GM18909 (cell line): ENCODE results near the gene NR2F1-AS1.

Experiments used
- ATAC-seq: cut with Tn5 transposase; IDR thresholded peaks from one replicate; pipeline ENCODE4 v1.9.1; 2021; ENCODE audit warnings: mild to moderate bottlenecking; ENCODE audit not compliant: unreplicated experiment, poor library complexity

Gene NR2F1-AS1

DNA sequence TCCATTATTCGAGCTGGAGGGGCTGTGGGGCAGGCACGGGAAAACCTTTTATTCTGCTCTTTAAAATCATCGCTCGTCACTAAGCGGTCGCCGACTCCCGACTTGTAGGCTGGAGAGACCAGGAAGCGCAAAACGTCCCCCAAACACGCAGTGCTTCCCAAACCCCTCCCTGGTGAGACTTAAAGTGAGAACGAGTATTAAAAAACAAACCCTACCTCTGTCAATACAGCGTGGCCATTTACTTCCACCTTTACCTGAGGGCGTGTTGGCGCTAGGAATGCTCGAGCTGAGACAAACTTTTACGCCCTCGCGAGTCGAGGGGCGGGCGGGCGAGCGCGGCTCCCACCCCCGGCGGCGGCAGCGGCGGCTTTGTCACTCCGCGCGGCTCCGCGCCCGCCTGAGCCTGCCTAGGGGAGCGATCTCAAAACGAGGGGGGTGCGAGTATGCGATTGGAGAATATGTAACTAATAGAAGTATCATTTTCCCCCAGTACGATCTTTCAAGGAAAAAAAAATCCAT, at the start of gene NR2F1-AS1:
NR2F1-AS1 (minus strand) TSS at position 293 of the 519 bp plus-strand sequence.
- ATAC-seq = peak; percentile 29

DNA sequence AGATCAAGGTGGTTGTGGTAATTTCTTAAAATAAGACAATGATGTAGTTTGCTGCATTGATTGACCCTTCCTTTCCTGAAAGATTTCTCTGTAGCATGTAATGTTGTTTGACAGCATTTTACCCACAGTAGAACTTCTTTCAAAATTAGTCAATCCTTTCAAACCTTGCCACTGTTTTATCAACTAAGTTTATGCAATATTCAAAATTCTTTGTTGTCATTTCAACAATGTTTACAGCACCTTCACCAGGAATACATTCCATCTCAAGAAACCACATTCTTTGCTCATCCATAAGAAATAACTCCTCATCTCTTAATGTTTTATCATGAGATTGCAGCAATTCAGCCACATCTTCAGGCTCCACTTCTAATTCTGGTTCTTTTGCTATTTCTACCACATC, 45.8 kb upstream of the NR2F1-AS1 start:
- ATAC-seq = no peak

DNA sequence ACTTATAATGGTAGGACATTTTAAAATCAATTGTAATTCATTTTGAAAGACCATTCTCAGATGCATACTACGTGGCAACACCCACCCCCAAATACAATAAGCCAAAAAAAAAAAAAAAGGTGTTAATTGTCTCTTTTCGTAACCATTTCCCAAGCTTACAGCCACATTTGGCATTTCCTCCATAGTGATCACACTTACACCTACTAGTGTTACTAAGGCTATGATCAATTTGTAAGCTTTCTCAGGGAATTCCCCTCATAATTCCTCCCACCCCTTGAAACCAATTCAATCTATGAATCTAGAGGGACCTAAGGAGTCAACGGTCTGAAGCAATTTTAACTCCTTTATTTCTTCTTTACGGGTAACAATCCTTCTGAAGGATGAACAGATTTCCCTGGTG, 42.1 kb upstream of the NR2F1-AS1 start:
- ATAC-seq = no peak

DNA sequence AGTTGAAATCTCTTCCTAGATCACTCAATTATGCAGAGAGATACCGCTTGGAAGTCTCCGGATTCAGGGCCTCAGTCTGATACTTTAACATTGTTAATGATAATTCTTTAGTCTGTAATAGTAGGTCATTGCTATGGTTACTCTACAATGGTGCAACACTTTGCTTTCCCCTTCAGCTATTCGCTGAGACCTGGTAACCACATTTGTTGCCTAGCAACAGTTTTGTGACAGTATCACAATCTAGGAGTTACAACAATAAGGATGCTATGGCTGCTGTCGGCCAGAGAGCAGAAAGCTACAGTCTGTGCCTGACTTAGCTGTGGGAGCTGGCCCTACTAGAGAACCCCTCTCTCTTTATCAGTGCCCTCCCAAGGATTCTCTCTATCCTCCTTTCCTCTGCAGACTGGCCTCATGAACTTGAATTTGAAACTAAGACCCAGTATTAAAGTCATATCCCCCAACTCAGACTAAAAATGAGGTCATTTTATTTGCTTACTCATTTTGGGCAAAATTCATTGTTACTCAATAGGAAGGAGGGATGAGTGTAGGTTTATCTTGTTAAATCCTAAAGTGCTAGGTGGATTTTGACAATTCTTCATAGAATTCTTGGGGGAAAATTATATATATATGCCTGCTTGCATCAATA, 41.3 kb upstream of the NR2F1-AS1 start:
- ATAC-seq = no peak

DNA sequence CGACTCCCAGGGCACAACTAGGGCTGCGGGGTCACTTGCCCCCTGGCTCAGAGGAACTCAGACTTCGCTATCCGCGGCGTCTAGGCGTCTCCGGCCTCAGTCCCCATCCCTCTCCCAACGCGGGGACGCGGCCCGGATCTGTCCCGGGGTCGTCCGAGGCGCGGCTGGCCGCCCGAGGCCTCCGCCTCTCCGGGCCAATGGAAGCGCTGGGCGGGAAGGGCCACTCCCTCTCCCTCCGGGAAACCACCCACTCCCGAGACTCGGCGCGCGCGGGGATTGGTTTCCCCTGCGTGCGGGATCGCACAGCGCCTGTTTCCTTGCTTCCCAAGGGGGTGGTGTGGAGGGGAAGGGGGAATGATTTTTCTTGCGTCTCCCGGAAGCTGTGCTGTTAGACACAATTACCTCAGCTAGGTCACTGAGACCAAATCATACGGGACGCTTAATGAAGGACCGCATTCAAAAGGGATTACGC, 40.3 kb upstream of the NR2F1-AS1 start:
- ATAC-seq = no peak

DNA sequence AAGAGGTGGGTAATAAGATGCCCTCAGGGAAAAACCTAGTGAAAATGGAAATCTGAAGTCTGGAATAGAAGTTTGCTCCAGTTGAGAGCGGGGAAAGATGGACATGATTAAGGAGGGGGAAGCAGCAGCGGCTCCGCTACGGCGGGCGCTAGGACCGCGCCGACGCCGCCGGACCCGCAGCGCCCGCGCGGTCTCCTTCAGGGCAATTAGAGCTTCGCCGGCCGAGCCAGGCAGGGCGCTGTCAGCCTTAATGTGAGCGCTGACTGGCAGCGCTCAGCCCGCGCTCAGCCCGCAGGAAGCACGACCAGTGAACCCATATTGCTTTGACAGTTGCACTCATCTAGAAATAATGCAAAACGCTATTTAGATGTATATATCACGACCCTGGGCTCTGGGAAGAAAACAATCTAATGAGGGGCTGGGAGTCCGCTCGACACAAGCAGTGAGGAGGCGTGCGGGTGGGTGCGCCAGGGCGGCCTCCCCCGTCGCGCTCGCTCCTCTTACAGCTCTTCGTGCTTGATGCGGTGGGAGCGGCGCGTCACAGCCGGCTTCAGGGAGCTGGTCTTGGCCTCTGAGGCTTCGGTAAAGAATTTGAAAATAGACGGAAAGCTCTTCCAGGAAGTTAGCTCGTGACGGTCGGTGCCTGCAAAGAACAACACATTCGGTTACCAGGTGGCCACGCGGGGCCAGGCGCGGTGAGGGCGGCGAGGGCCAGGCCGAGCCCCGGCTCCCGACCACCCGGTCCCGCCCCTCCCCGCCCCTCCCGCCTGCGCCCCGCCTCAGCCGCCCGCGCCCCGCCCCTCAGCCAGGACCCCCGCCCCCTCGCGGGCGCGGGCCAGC, 39.7 kb upstream of the NR2F1-AS1 start:
- ATAC-seq = peak; percentile 99

DNA sequence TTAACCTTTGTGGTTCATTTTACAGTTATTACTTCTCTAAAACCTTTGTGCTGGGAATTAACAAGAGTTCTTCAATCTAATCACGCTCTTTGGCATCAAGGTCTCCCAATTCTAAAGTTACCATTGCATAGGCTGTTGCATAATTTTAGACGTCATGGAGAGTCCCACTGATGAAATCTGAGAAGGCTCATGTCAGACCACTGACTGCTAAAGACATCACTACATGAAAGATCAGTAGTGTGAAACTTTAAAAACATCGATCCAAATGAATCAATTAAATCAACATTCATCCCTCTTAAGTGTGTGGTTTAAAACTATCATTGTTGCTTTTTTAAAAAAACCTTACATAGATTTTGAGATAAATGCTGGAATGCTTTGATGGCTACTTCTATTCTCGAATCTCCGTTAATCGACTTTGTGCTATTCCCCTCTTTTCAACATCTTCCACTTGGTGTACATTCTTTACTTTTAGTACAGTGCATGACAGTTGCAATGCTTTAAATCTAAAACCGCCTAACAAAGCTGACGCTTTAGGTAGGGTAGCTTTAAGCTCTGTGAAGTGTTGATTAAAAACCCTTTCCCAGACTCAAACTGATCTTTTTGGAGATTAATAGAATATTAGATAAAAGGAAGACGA, 35.6 kb upstream of the NR2F1-AS1 start:
- no peak for ATAC-seq

DNA sequence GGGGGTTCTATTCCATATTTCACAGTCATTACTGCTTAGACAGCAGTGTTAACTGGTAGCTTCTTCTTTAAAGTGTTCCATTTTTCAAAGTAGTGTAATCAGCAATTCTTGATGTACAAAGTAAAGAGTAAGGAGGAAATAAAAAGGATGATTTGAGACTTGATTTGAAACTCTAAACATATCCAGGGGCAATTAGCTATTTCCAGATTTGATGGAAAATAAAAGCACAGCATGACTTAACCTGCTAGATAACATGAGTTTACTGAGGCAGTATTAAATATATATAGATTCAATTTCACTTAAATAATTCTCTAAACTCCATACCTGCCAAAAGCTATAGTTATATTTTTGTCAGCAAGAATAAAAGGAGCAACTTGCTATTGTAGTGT, 31.8 kb upstream of the NR2F1-AS1 start:
- no peak for ATAC-seq

DNA sequence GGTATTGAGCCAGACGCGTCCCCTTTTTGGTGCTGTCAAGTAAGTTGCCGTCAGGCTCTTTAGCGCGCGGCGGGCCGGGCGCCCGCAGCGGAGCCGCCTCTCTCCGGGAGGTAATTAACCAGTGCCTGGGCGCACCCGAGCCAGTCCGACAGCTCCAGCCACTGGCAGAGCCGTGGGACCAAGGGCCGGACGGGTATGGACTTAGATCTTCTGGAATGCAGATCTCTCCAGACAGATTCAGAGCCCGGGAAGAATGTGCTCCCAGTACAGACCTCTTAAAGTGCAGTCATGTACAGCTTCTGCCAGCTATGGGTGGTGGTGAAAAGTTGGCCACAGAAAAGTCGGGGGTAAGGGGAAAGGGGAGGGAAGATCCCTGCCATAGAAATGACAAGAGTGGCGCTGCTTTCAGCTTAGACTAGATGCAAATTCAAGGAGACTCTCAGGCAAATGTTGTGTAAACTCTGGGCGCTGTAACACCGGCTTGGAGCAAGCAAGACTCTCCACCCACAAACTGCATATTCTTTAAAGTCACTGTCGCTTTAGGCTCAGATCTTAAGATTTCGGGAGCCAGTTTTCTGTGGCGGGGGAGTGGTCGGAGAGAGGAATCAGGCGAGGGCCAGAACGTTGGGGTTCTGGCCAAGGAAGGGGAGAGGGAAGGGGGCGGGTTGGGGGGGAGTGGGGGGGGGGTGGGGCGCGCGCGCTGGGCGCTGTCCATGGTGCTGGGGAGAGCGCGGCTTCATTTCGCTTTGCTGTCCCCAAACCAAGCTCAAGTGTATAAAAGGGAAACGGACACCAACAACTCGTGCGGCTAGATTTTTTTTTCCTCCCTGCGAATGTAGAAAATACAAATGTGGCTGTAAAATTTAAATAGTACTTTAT, 31.2 kb upstream of the NR2F1-AS1 start:
- no peak for ATAC-seq

DNA sequence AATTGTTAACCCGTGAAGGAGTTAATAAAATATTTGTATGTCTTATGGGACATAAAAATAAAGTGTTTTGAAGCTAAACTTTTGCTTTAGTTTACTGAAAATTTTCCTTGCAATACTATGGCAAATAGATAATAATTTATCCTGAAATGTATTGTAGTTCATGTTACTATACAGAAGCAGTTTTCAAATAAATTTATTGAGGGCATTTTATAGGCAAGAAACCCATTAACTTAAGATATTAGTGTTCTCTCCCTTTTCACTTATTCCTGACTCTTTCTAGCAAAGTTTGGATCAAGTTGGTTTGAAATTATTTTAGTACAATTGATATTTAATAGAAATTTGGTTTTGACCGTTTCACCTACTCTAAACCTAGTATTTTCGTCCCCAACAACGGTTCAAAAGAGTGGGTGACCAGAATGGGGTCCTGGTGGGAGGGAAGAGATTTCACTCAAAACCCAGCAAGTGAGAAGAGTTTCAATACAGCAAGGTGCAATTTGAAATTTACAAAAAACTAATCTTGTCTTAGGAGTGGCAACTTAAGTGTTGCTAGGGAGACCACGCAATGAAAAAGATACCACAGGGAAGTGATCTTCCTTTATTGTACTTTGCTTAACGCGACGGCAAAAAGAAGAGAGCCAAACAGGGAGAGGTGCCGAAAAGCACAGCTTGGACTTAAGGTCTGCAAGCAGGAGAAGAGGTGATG, 30.4 kb upstream of the NR2F1-AS1 start:
- ATAC-seq = no peak

DNA sequence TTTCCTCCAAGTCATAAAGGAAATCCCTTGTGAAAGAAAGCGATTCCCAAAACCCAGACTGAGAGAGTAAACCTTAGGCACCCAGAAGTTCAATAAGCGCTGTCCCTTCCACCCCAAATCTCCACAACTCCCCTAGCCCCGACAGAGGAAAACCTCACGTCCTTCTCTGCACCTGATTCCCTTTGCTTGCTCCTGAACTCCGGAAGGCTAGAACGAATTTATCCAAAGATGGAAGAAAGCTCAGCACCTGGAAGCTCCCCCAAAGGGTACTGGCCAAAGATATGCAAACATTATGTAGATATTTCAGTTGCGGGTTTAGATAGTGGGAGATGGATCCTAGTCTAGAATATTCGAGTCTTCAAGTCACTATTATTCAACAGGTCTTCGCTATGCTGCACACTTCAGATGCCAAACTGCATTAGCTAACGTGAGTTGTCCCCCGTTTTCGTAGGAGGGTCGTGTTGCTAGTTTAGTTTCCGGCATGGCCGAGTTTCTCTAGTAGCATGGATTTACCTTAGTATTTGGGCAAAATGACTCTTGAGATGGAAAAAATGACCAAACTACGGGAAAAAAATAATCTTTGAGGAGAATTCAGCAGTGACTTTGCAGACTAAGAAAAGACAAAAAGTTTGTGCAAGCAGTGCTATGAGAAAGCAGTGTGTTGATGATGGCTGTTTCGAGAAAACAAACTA, 29.7 kb upstream of the NR2F1-AS1 start:
- ATAC-seq = no peak

DNA sequence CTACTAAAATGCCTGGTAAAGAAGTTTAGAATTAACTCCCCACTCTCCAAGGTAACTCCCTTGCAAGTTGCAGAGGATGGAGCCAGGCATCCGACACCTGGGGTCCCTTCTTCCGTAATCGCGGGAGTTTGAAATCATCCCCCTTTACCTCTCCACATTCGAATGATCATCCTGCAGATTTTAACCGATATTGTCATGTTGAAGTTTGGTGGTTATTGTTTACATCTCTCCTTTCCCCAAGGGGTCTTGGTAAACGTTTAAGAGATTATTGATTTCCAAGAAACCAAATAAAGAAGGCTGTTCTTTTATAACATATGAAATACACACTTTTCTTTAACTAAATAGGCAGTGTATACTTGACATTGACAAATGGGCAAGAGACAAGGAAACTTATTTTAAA, 28.7 kb upstream of the NR2F1-AS1 start:
- ATAC-seq = no peak

DNA sequence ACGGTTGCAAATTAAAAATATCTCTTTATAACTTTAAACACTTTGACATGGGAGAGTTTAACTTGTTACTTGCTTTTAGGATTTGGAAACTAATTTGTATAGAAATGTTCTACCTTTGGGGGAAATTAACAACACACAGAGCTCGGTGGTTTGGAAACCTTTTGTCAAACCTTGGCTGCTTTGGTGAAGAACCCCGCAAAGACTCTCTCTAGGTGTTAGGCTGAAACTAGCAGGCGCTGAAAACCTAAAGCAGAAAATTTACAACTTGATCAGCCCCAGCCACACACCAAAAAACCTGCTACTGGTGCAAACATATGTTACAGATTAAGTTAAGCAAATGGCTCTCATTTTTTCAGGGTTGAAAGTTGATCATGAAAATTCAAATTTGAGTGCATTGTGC, 27.8 kb upstream of the NR2F1-AS1 start:
- ATAC-seq = no peak

DNA sequence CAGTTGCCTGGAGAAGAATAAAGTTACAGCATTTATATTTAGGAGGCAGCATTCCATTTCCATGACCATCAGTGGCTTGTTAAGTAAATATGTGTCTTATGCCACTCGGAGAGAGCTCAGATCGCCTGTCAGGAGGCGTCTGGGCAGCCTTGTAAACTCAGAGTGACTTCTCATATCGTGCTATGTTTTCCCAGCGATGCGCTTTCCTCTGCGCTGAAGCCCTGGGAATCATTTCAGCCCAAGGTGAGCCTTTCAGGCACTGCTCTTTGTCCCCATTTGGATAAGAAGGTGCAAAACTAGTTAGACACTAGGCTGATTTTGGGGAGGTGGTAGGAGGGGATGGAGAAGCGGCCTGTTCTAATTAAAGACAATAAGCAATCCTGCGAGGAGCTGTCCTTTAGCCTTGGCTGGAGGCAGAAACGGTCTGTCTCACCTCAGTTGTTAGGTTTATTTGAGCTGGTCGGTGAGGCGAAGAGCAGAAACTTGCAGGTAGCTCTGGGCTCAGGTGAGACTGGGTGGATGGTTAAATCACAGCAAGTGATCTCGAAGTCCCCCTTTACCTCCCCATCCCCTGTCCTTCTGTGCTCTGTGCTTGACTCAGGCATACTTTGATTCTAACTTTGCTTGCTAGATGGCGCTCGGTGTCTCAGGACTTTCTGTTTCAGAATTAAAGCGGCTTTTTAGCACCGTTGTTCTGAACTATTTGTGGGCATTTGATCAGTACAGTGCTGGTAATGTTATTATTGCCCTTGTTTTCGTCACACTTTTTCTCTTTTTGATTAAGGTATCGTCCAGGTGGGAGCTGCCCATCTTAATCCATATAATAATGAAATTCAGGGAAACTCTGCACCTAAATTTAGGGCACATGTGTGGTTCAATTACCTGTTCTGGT, 26.6 kb upstream of the NR2F1-AS1 start:
- peak; percentile 87 for ATAC-seq

DNA sequence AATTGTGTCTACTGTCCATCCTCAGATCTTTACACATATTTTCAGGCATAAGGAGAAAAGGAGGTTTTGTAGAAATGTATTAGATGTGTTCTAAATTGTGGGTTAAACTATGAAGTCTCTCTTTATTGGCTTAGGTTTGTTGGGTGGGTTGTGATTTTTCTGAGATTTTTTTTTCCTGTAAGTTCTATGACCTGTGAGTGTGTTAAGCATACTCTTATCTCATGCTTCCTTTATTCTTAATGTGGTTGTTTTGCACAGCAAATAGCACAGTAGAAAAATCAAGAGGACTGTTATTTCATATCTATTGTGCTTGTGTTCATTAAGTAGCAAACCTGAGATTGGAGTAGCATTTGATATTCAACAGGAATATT, 25.3 kb upstream of the NR2F1-AS1 start:
- no peak for ATAC-seq

DNA sequence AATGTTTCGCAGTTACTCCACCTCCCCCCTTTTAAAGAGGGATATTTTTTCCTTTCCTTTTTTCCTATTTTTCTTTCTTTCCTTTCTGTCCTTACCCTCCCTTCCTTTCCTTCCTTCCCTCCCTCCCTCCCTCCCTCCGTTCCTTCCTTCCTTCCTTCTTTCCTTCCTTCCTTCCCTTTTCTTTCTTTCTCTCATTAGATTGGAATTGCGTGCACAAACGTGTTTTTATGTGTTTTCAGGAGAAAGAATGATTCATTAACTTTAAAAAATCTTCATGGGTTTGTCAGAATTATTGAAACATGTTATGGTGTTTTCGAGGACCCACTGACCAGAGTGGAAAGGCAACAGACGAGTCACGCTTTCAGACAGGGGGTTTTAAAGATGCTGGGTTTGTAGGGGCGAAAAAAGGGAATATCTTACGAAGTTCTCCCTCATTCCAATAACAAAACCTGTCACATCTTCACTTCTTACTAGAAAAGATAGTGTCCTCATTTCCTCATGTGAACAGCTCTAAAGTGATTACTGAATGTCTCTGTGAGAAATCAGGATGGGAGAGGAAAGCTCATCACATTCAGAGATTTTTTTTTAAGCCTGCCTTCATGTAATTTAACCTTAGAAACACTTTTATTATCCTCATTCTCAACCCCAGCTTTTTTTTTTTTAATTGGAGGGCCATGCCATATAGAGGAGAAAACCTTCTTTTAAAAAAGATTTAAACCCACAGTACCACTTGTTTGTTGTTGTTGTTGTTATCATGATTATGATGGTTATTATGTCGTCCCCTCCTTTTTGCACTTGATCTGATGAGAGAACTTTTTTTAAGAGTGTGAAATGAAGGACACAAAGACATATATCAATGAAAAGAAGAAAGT, 23.9 kb upstream of the NR2F1-AS1 start:
- ATAC-seq = no peak
